CD8-positive, alpha-beta memory T cell (primary cell): Measurements from ENCODE around the gene GSTM4. TPM values are rescaled to one million over a fixed set of nuclear protein-coding genes. Genes with fewer than 3 reads are reported as not detected.
A peak's percentile ranks its signal among the peaks of the same experiment; 100 is the strongest.

Experiments used
- CTCF ChIA-PET: fragments of 350-600 bp; sonication (Branson Sonifier 250); formaldehyde crosslinking; loops from one replicate; lab custom pipeline; 2021; ENCODE audit warnings: antibody characterized with exemption; lab: Charles Lee
- POLR2A ChIA-PET: fragments of 350-600 bp; sonication (Branson Sonifier 250); formaldehyde crosslinking; loops from one replicate; lab custom pipeline; 2021; ENCODE audit warnings: antibody characterized with exemption; lab: Charles Lee
- DNase-seq, 5 donors: peaks; one replicate each; pipeline versions ENCODE4 v3.0.0 to v3.0.0-alpha.2; 2020 to 2022; ENCODE audit warnings: mixed read lengths in 1 of 5
- H3K27ac ChIP-seq: one replicate; pipeline ENCODE4 v1.7.0; 2013; ENCODE audit warnings: low read depth, mild to moderate bottlenecking, low read length, moderate library complexity
- H3K27me3 ChIP-seq: 2 replicates; pipeline ENCODE4 v1.7.0; 2013; ENCODE audit warnings: low read length, mild to moderate bottlenecking; ENCODE audit not compliant: insufficient read depth, poor library complexity, severe bottlenecking
- H3K36me3 ChIP-seq: 2 replicates; pipeline ENCODE4 v1.7.0; 2013; ENCODE audit warnings: mild to moderate bottlenecking, low read length, moderate library complexity; ENCODE audit not compliant: insufficient read depth
- H3K4me1 ChIP-seq: 2 replicates; pipeline ENCODE4 v1.7.0; 2013; ENCODE audit warnings: mild to moderate bottlenecking, low read length, moderate library complexity; ENCODE audit not compliant: insufficient read depth
- H3K4me3 ChIP-seq: 2 replicates; pipeline ENCODE4 v1.7.0; 2013; ENCODE audit warnings: mild to moderate bottlenecking, low read length
- H3K9me3 ChIP-seq: 2 replicates; pipeline ENCODE4 v1.7.0; 2013; ENCODE audit warnings: mild to moderate bottlenecking, low read length
- H3K27ac Mint-ChIP-seq, 8 donors: one replicate each; pipeline ENCODE4 v1.8.0; 2020 to 2021; ENCODE audit warnings: mixed read lengths in 8 of 8, mild to moderate bottlenecking in 6 of 8, inconsistent platforms in 3 of 8, moderate library complexity in 3 of 8
- H3K27me3 Mint-ChIP-seq, 2 donors: one replicate each; pipeline ENCODE4 v1.8.0; 2020 to 2021; ENCODE audit warnings: mixed read lengths in 2 of 2, mild to moderate bottlenecking in 1 of 2, moderate library complexity in 1 of 2
- H3K36me3 Mint-ChIP-seq, 3 donors: one replicate each; pipeline ENCODE4 v1.8.0; 2020 to 2021; ENCODE audit warnings: mixed read lengths in 3 of 3, inconsistent platforms in 1 of 3, mild to moderate bottlenecking in 1 of 3
- H3K4me1 Mint-ChIP-seq, 3 donors: one replicate each; pipeline ENCODE4 v1.8.0; 2020 to 2021; ENCODE audit warnings: mixed read lengths in 3 of 3, inconsistent platforms in 1 of 3, mild to moderate bottlenecking in 1 of 3
- H3K4me3 Mint-ChIP-seq, 7 donors: one replicate each; pipeline ENCODE4 v1.8.0; 2020 to 2021; ENCODE audit warnings: mixed read lengths in 7 of 7, mild to moderate bottlenecking in 6 of 7, moderate library complexity in 4 of 7, inconsistent platforms in 2 of 7
- H3K9me3 Mint-ChIP-seq, 5 donors: one replicate each; pipeline ENCODE4 v1.8.0; 2020 to 2022; ENCODE audit warnings: mixed read lengths in 5 of 5, mild to moderate bottlenecking in 3 of 5, moderate library complexity in 2 of 5, inconsistent platforms in 1 of 5
- polyA plus RNA-seq: library from polyadenylated mRNA; unstranded; fragments of 300-500 nt; fragmentation: Illumina TruSeq; gene quantifications from one replicate; pipeline ENCODE4 v1.2.3, GENCODE V29; 2021
- total RNA-seq, 2 experiments: library from RNA; stranded (reverse); gene quantifications; one replicate each; pipeline ENCODE4 v1.2.3, GENCODE V29; 2021

Gene GSTM4
- total and polyA plus RNA-seq, 3 experiments from 2014 or later, result 1.6 to 4.4 (median 2.7) TPM

DNA sequence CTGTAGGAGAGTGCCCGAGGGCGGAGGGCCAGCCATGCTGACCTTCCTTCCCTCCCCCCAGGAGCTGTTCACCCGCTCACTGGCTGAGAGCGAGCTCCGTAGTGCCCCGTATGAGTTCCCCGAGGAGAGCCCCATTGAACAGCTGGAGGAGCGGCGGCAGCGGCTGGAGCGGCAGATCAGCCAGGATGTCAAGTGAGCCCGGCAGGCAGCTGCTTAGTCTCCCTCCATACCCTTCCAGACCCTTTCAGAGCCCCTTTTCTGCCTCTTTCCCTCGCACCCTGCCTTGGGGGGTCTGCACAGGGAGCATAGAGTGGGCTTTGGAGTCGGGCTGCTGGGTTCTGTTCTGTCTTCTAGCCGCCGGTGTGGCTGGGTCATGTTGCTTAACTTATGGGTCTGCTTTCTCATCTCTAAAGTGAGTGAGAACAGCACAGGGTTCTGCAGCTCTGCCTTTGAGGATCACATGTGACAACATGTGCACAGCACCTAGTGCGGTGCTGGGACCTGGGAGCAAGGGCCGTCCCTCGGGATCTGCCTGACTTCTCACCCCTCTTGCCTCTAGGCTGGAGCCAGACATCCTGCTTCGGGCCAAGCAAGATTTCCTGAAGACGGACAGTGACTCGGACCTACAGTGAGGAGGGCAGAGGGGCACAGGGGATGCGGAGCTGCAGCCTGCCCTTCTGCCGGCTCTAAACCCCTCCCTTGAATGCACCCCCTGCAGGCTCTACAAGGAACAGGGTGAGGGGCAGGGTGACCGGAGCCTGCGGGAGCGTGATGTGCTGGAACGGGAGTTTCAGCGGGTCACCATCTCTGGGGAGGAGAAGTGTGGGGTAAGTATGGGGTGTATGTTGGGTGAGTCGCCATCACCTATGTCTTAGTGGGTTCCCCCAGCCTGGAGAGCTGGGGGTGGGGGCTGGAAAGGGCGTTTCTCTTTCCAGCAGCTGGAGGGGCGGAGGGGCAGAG lies 30.0 kb upstream of the GSTM4 start:
- POLR2A ChIA-PET, result no interaction called here
- peak overlapping the region in 7 of 8 donors; percentile 7 to 91 (median 47) for H3K27ac Mint-ChIP-seq

DNA sequence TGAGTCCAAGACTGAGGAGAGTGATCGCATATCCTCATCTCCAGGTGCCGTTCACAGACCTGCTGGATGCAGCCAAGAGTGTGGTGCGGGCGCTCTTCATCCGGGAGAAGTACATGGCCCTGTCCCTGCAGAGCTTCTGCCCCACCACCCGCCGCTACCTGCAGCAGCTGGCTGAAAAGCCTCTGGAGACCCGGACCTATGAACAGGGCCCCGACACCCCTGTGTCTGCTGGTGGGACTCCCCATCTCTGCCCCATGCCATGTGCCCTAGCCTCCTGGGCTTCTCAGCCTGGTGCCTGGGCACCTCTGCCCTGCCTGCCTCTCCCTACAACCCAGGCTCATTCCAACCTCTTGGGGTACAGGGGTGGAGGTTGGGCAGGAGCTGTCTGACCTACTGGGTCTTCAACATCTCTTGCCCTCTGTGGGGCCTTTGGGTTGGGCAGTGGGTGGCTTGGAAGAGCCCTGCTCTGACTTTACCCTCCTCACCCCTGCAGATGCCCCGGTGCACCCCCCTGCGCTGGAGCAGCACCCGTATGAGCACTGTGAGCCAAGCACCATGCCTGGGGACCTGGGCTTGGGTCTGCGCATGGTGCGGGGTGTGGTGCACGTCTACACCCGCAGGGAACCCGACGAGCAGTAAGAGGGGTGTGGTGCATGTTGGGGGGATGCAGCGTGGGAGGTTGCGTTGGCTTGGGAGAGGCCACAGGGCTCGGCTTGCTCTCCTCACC lies 29.1 kb upstream of the GSTM4 start:
- Mint-ChIP-seq H3K27ac (peak overlapping the region in 4 of 8 donors; percentile 47 to 91 (median 74)), H3K36me3 (peaks cover 3 to 62% (median 6%) of the 10 kb centered on the region in 3 donors), H3K4me1 (peaks cover 24 to 31% (median 27%) of the 10 kb centered on the region in 3 donors), H3K4me3 (no peak overlapping the region), H3K27me3 (no peaks in the 10 kb centered on the region), H3K9me3 (no peaks in the 10 kb centered on the region)
- DNase-seq, result no peak
- ChIA-PET CTCF (interaction anchor here (1.3 to 8.9 kb wide), 4 partner anchors 10 to 147 kb away, joined by 3 to 52 read pairs (median 4); no protein-coding TSS in a partner anchor), POLR2A (no interaction called here)
- Histone ChIP-seq H3K36me3 (peaks cover 26% of the 10 kb centered on the region), H3K4me1 (peaks cover 30% of the 10 kb centered on the region), H3K27me3 (no peaks in the 10 kb centered on the region), H3K9me3 (no peaks in the 10 kb centered on the region), H3K27ac (no peak overlapping the region), H3K4me3 (no peak overlapping the region)

More for the DNA sequence above, 30.0 kb upstream of the GSTM4 start:
- no peaks in the 10 kb centered on the region for H3K27me3 Mint-ChIP-seq
- peaks cover 35% of the 10 kb centered on the region for H3K4me1 ChIP-seq
- no peak overlapping the region for H3K4me3 ChIP-seq
- peaks cover 3 to 53% (median 6%) of the 10 kb centered on the region in 3 donors for H3K36me3 Mint-ChIP-seq
- no peak for DNase-seq
- CTCF ChIA-PET, result interaction anchor here (1.3 to 8.9 kb wide), 3 partner anchors 11 to 80 kb away, joined by 3 to 52 read pairs (median 5); no protein-coding TSS in a partner anchor
- peak overlapping the region in 1 of 7 donors; percentile 16 for H3K4me3 Mint-ChIP-seq
- H3K36me3 ChIP-seq, result peaks cover 22% of the 10 kb centered on the region
- no peaks in the 10 kb centered on the region for H3K9me3 ChIP-seq
- H3K4me1 Mint-ChIP-seq, result peaks cover 32 to 40% (median 32%) of the 10 kb centered on the region in 3 donors
- no peaks in the 10 kb centered on the region for H3K9me3 Mint-ChIP-seq
- H3K27me3 ChIP-seq, result no peaks in the 10 kb centered on the region
- H3K27ac ChIP-seq, result no peak overlapping the region

DNA sequence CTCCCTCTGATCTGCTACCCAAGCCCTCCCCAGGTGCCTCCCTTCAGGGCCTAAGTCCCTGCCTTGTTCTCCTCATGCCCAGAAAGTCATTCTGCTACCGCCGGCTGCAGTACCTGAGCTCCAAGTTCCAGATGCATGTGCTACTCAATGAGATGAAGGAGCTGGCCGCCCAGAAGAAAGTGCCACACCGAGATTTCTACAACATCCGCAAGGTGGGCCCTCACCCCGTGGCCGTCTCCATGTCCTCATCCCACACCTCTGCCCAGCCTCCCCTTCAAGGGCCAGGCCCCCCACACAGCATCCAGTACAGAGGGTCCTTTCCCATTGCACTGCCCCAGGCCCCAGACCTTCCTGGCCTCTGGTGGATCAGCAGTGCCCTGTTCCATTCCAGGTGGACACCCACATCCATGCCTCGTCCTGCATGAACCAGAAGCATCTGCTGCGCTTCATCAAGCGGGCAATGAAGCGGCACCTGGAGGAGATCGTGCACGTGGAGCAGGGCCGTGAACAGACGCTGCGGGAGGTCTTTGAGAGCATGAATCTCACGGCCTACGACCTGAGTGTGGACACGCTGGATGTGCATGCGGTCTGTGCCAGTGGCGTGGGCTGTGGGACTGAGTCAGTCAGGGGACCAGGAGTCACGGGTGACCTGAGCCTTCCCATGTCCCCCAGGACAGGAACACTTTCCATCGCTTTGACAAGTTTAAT lies 28.1 kb upstream of the GSTM4 start:
- H3K4me3 ChIP-seq, result no peak overlapping the region
- ChIA-PET POLR2A (no interaction called here), CTCF (interaction anchor here (1.0 to 8.9 kb wide), 7 partner anchors 9 to 146 kb away, joined by 3 to 52 read pairs (median 4); partner anchors contain the start of gene GNAI3)
- H3K4me1 ChIP-seq, result peaks cover 20% of the 10 kb centered on the region
- H3K27me3 ChIP-seq, result no peaks in the 10 kb centered on the region
- no peak for DNase-seq
- H3K27ac ChIP-seq, result no peak overlapping the region
- Mint-ChIP-seq H3K36me3 (peaks cover 3 to 65% (median 6%) of the 10 kb centered on the region in 3 donors), H3K4me3 (no peak overlapping the region), H3K27me3 (no peaks in the 10 kb centered on the region), H3K27ac (peak overlapping the region in 3 of 8 donors; percentile 4 to 70 (median 64)), H3K4me1 (peaks cover 14 to 21% (median 17%) of the 10 kb centered on the region in 3 donors), H3K9me3 (no peaks in the 10 kb centered on the region)
- H3K9me3 ChIP-seq, result no peaks in the 10 kb centered on the region
- peaks cover 26% of the 10 kb centered on the region for H3K36me3 ChIP-seq

- Mint-ChIP-seq H3K4me1 (peaks cover 8 to 12% (median 8%) of the 10 kb centered on the region in 3 donors), H3K27ac (peak overlapping the region in 3 of 8 donors; percentile 38 to 74 (median 70)), H3K9me3 (no peaks in the 10 kb centered on the region), H3K4me3 (no peak overlapping the region), H3K27me3 (no peaks in the 10 kb centered on the region), H3K36me3 (peaks cover 3 to 67% (median 6%) of the 10 kb centered on the region in 3 donors)
- Histone ChIP-seq H3K4me3 (no peak overlapping the region), H3K27me3 (no peaks in the 10 kb centered on the region), H3K36me3 (peaks cover 26% of the 10 kb centered on the region), H3K9me3 (no peaks in the 10 kb centered on the region), H3K4me1 (peaks cover 11% of the 10 kb centered on the region), H3K27ac (no peak overlapping the region)
- POLR2A ChIA-PET, result interaction anchor here (1.4 kb wide), 1 partner anchor 81 kb away, joined by 4 read pairs; the partner anchor contains the start of gene GNAI3
- no peak for DNase-seq
- CTCF ChIA-PET, result interaction anchor here (1.0 to 3.1 kb wide), 8 partner anchors 11 to 162 kb away, joined by 3 to 51 read pairs (median 8); partner anchors contain the start of gene GNAI3
Measured at GRCh38 chr1:109628540-109629321, 27.2 kb upstream of the GSTM4 start.

DNA sequence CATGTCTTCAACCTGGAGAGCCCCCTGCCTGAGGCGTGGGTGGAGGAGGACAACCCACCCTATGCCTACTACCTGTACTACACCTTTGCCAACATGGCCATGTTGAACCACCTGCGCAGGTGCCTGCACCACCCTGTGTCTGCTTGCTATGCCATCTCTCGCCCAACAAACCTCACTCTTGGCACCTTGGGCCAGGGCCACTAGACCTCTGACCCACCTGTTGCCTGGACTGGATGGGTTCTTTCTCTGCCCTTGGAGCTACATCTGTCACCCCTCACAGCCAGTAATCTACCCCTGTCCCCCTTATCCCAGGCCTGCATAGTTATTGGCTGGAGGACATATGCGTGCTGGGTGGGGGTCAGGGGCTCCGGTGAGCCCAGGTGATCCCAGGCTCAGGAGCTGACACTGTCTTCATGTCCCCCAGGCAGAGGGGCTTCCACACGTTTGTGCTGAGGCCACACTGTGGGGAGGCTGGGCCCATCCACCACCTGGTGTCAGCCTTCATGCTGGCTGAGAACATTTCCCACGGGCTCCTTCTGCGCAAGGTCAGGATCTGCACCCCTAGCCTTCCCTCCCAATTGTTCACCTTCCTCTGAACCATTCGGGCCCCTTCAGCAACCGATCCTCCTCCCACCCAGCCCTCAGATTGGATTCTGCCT lies 26.4 kb upstream of the GSTM4 start:
- DNase-seq, result no peak
- Mint-ChIP-seq H3K9me3 (no peaks in the 10 kb centered on the region), H3K36me3 (peaks cover 3 to 67% (median 6%) of the 10 kb centered on the region in 3 donors), H3K4me3 (no peak overlapping the region), H3K27ac (peak overlapping the region in 7 of 8 donors; percentile 32 to 84 (median 70)), H3K4me1 (peaks cover 3 to 7% (median 7%) of the 10 kb centered on the region in 3 donors), H3K27me3 (no peaks in the 10 kb centered on the region)
- Histone ChIP-seq H3K9me3 (no peaks in the 10 kb centered on the region), H3K4me1 (peaks cover 6% of the 10 kb centered on the region), H3K36me3 (peaks cover 26% of the 10 kb centered on the region), H3K27me3 (no peaks in the 10 kb centered on the region), H3K27ac (no peak overlapping the region), H3K4me3 (no peak overlapping the region)
- ChIA-PET CTCF (interaction anchor here (0.6 to 3.1 kb wide), 15 partner anchors 9 to 355 kb away, joined by 3 to 51 read pairs (median 11); partner anchors contain the start of genes AHCYL1, AMPD2, GNAI3 and GNAT2), POLR2A (interaction anchor here (1.4 to 1.7 kb wide), 2 partner anchors 81 to 84 kb away, joined by 4 to 6 read pairs; partner anchors contain the start of gene GNAI3)

DNA sequence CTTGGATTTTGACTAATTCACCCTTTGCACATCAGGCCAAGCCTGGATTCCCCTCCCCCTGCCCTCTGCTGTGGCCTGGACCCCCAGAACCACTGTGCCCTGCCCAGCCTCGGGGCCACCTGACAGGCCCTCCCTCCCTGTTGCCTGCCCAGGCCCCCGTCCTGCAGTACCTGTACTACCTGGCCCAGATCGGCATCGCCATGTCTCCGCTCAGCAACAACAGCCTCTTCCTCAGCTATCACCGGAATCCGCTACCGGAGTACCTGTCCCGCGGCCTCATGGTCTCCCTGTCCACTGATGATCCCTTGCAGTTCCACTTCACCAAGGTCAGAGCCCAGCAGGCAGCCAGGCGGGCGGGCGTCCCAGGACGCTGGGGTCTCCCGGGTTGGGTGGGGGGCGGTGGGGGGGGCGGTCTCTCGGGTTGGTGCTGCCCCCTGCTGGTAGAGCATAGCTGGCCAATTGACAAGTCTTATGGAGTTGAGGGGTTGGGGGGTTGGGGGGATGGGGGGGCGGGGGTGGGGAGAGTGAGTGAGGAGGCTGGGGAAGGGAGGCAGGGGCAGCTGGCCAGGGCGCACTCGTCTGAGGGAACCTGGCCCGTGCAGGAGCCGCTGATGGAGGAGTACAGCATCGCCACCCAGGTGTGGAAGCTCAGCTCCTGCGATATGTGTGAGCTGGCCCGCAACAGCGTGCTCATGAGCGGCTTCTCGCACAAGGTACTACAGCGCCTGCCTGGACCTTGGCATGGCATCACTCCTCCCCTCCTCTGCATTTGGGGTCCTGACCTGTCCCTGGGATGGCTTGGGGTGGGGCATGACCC lies 25.6 kb upstream of the GSTM4 start:
- Mint-ChIP-seq H3K27me3 (no peaks in the 10 kb centered on the region), H3K9me3 (no peaks in the 10 kb centered on the region), H3K4me3 (peak overlapping the region in 1 of 7 donors; percentile 70), H3K4me1 (peaks cover 7 to 12% (median 9%) of the 10 kb centered on the region in 3 donors), H3K27ac (peak overlapping the region in 4 of 8 donors; percentile 35 to 84 (median 58)), H3K36me3 (peaks cover 3 to 64% (median 6%) of the 10 kb centered on the region in 3 donors)
- Histone ChIP-seq H3K36me3 (peaks cover 26% of the 10 kb centered on the region), H3K27ac (no peak overlapping the region), H3K9me3 (no peaks in the 10 kb centered on the region), H3K27me3 (no peaks in the 10 kb centered on the region), H3K4me3 (no peak overlapping the region), H3K4me1 (peaks cover 9% of the 10 kb centered on the region)
- POLR2A ChIA-PET, result interaction anchor here (1.4 to 1.7 kb wide), 2 partner anchors 82 to 84 kb away, joined by 4 to 6 read pairs; partner anchors contain the start of gene GNAI3
- CTCF ChIA-PET, result interaction anchor here (0.6 to 3.1 kb wide), 17 partner anchors 9 to 354 kb away, joined by 3 to 51 read pairs (median 5); partner anchors contain the start of genes AHCYL1, AMPD2, GNAI3 and GNAT2
- peak in 2 of 5 donors; percentile 37 to 63 for DNase-seq
